GM23248 (cell line): Measurements from ENCODE around the gene MOB2.

Experiments used
- EZH2 ChIP-seq: fragments of 200-600 bp; sonication (generic); IDR thresholded peaks from 2 replicates; pipeline ENCODE4 v1.6.1; 2018; ENCODE audit warnings: antibody characterized with exemption, mild to moderate bottlenecking; ENCODE audit not compliant: insufficient read depth, poor library complexity, severe bottlenecking
- EZH2phosphoT487 ChIP-seq: fragments of 200-600 bp; sonication (generic); IDR thresholded peaks from 2 replicates; pipeline ENCODE4 v1.6.1; 2018; ENCODE audit warnings: antibody characterized with exemption, moderate library complexity, mild to moderate bottlenecking, low read depth; ENCODE audit not compliant: insufficient read depth

- TF ChIP-seq EZH2 (no peak), EZH2phosphoT487 (no peak)
Observed at GRCh38 chr11:1479678-1480118, 6.9 kb downstream of the MOB2 start.
